ENCODE measurements around the gene TMEM170A.

DNA sequence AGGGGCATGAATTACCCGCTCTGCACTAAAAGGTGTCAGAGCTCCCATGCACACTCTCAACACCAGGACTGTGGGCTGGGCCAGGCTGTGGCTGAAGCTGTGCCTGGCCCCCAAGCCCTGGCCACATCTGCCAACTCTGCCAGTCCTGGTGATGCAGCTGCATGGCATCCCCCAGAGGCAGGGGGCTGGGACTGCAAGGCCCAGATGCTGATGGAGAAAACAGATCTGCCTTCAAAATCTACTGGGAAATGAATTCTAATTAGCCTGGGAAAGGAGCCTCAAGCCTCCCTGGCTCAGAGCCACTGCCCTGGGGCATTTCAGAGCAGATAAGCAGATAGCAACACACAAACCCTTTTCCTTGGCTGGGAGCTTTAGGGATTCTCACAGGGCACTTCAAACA, 27.4 kb upstream of the TMEM170A start:
- TF ChIP-seq POLR2A (IDR thresholded peaks at IDR 0.05; ENCODE audit: extremely low read depth, insufficient read length) = no peak
- TF ChIP-seq, protein P1, sequence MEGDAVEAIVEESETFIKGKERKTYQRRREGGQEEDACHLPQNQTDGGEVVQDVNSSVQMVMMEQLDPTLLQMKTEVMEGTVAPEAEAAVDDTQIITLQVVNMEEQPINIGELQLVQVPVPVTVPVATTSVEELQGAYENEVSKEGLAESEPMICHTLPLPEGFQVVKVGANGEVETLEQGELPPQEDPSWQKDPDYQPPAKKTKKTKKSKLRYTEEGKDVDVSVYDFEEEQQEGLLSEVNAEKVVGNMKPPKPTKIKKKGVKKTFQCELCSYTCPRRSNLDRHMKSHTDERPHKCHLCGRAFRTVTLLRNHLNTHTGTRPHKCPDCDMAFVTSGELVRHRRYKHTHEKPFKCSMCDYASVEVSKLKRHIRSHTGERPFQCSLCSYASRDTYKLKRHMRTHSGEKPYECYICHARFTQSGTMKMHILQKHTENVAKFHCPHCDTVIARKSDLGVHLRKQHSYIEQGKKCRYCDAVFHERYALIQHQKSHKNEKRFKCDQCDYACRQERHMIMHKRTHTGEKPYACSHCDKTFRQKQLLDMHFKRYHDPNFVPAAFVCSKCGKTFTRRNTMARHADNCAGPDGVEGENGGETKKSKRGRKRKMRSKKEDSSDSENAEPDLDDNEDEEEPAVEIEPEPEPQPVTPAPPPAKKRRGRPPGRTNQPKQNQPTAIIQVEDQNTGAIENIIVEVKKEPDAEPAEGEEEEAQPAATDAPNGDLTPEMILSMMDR (IDR thresholded peaks at IDR 0.05; ENCODE audit: low read depth, low read length) = peak; percentile 21
